Measurements from ENCODE around the gene PPIF.

GRCh38 chr10:79335094-79335469 lies 12.2 kb upstream of the PPIF start:
- TF ChIP-seq ZNF37A (tag by site-specific recombination; IDR thresholded peaks at IDR 0.05) (no peak), CTCF (tag by site-specific recombination; IDR thresholded peaks at IDR 0.05) (no peak), ZNF792 (tag by site-specific recombination; IDR thresholded peaks at IDR 0.05) (no peak), GLI2 (tag by site-specific recombination; IDR thresholded peaks at IDR 0.05; ENCODE audit: borderline replicate concordance, low read depth) (no peak), BCL11A (tag by site-specific recombination; IDR thresholded peaks at IDR 0.05; ENCODE audit: low read depth) (no peak), ZNF133 (tag by site-specific recombination; IDR thresholded peaks at IDR 0.05) (no peak), ZNF18 (tag by site-specific recombination; IDR thresholded peaks at IDR 0.05) (no peak), ZNF777 (tag by site-specific recombination; IDR thresholded peaks at IDR 0.05; ENCODE audit: borderline replicate concordance) (no peak), MYNN (tag by site-specific recombination; IDR thresholded peaks at IDR 0.05; ENCODE audit: borderline replicate concordance) (no peak), ZBTB21 (tag by site-specific recombination; IDR thresholded peaks at IDR 0.05) (no peak), ZNF76 (tag by site-specific recombination; IDR thresholded peaks at IDR 0.05; ENCODE audit: borderline replicate concordance, low read depth) (no peak), ZNF174 (tag by site-specific recombination; IDR thresholded peaks at IDR 0.05) (no peak), GLIS1 (tag by site-specific recombination; IDR thresholded peaks at IDR 0.05) (peak; percentile 25; the same call in 1 of the 2 replicates)
